RWPE2 (cell line): Measurements from ENCODE around the gene SLC46A3.

Experiments
- ATAC-seq: fragments of 200-7000 bp; cut with Tn5 transposase; 3 replicates; pipeline ENCODE4 v1.9.1; 2021; ENCODE audit warnings: low read depth
- DNase-seq: peaks from one replicate; pipeline ENCODE4 v3.0.0-alpha.2; 2020; ENCODE audit warnings: low spot score
- H3K27ac ChIP-seq: fragments of 450-650 bp; 2 replicates; pipeline ENCODE4 v1.5.1; 2017; ENCODE audit warnings: mild to moderate bottlenecking; ENCODE audit not compliant: poor library complexity, severe bottlenecking
- H3K27me3 ChIP-seq: fragments of 250-450 bp; sonication (Bioruptor Pico); 2 replicates; pipeline ENCODE4 v1.5.1; 2021; ENCODE audit warnings: mild to moderate bottlenecking, moderate library complexity; ENCODE audit not compliant: insufficient read depth, poor library complexity, severe bottlenecking
- H3K36me3 ChIP-seq: fragments of 250-450 bp; sonication (Bioruptor Pico); 2 replicates; pipeline ENCODE4 v1.5.1; 2020; ENCODE audit warnings: low read depth, mild to moderate bottlenecking, moderate library complexity
- H3K4me1 ChIP-seq: fragments of 250-450 bp; sonication (Bioruptor Pico); 2 replicates; pipeline ENCODE4 v1.5.1; 2021; ENCODE audit warnings: mild to moderate bottlenecking, moderate library complexity; ENCODE audit not compliant: insufficient read depth, poor library complexity, severe bottlenecking
- H3K4me3 ChIP-seq: fragments of 250-450 bp; sonication (Bioruptor Pico); 2 replicates; pipeline ENCODE4 v1.5.1; 2021; ENCODE audit warnings: mild to moderate bottlenecking, moderate library complexity; ENCODE audit not compliant: severe bottlenecking
- H3K9me3 ChIP-seq: fragments of 250-450 bp; sonication (Bioruptor Pico); 2 replicates; pipeline ENCODE4 v1.5.1; 2021; ENCODE audit warnings: mild to moderate bottlenecking, moderate library complexity; ENCODE audit not compliant: severe bottlenecking
- TF ChIP-seq, protein P1 (sequence below): fragments of 450-650 bp; IDR thresholded peaks from one replicate; pipeline ENCODE4 v1.5.1; 2017; ENCODE audit warnings: mild to moderate bottlenecking, moderate library complexity; ENCODE audit not compliant: poor library complexity, severe bottlenecking

The SLC46A3 gene

DNA sequence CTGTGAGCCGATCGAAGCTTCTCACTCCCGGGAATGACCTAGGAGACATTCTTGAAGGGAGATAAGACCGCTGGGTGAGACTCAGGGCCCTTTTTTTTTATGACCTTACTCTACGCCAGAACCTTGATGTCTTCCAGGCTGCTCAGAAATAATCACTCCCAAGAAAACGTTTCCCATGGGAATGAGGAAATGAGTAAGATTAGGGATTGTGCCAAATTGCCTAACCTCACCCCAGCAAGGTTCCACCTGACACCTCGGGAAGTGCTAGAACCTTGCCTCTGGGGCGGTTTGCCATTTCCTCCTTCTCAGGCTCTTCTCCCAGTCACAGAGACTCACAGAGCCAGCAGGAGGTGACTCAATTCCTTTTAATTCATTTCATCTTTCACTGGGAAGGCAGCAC, 2.3 kb downstream of the SLC46A3 start:
- no peaks in the 10 kb centered on the region for H3K9me3 ChIP-seq
- ATAC-seq (peak; percentile 69), DNase-seq (peak; percentile 85)
- no peaks in the 10 kb centered on the region for H3K36me3 ChIP-seq
- no peak overlapping the region for H3K4me3 ChIP-seq
- TF ChIP-seq, protein P1, sequence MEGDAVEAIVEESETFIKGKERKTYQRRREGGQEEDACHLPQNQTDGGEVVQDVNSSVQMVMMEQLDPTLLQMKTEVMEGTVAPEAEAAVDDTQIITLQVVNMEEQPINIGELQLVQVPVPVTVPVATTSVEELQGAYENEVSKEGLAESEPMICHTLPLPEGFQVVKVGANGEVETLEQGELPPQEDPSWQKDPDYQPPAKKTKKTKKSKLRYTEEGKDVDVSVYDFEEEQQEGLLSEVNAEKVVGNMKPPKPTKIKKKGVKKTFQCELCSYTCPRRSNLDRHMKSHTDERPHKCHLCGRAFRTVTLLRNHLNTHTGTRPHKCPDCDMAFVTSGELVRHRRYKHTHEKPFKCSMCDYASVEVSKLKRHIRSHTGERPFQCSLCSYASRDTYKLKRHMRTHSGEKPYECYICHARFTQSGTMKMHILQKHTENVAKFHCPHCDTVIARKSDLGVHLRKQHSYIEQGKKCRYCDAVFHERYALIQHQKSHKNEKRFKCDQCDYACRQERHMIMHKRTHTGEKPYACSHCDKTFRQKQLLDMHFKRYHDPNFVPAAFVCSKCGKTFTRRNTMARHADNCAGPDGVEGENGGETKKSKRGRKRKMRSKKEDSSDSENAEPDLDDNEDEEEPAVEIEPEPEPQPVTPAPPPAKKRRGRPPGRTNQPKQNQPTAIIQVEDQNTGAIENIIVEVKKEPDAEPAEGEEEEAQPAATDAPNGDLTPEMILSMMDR: no peak
- H3K27ac ChIP-seq: peak overlapping the region; percentile 69
- H3K4me1 ChIP-seq: peaks cover 30% of the 10 kb centered on the region
- no peaks in the 10 kb centered on the region for H3K27me3 ChIP-seq

DNA sequence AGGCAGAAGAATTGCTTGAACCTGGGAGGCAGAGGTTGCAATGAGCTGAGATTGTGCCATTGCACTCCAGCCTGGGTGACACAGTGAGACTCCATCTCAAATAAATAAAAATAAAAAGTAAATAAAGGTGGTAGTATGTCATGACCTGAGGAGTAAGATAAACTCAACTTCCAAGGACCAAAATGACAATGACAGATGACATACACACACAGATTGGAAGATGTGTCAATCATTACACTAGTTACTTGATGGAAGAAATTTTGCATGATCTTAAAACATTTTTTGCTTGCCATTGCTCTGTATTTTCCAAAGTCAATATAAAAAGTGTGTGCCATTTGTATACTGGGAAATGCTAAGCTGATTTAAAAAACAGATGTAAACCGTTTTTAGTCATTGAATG, 4.1 kb downstream of the SLC46A3 start:
- ATAC-seq (no peak), DNase-seq (no peak)
- Histone ChIP-seq H3K36me3 (no peaks in the 10 kb centered on the region), H3K4me3 (no peak overlapping the region), H3K27me3 (no peaks in the 10 kb centered on the region), H3K9me3 (no peaks in the 10 kb centered on the region), H3K27ac (no peak overlapping the region), H3K4me1 (peaks cover 26% of the 10 kb centered on the region)
- TF ChIP-seq, protein P1: no peak

DNA sequence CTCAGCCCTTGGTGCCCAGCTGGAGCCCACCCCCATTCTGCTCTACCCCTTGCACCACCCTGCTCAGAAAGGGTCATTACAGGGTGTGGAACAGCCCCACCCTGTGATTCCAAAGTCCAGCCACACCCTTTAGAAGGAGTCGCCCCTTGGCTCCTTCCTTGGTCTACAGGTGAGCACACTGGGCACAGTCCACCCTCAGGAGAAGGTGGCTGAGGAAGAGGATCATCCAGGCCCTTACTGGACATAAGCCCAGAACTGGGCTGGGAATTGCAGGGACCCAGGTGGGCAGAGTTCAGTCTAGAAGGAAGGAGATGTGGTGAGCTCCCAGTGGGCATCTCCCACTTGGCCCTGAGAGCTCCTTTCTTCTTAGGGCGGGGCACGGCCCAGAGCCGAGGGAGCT, 8.6 kb downstream of the SLC46A3 start:
- Histone ChIP-seq H3K36me3 (no peaks in the 10 kb centered on the region), H3K4me3 (no peak overlapping the region), H3K27ac (no peak overlapping the region), H3K27me3 (no peaks in the 10 kb centered on the region), H3K4me1 (no peaks in the 10 kb centered on the region), H3K9me3 (no peaks in the 10 kb centered on the region)
- no peak for ATAC-seq
- TF ChIP-seq, protein P1: no peak
- DNase-seq: no peak

DNA sequence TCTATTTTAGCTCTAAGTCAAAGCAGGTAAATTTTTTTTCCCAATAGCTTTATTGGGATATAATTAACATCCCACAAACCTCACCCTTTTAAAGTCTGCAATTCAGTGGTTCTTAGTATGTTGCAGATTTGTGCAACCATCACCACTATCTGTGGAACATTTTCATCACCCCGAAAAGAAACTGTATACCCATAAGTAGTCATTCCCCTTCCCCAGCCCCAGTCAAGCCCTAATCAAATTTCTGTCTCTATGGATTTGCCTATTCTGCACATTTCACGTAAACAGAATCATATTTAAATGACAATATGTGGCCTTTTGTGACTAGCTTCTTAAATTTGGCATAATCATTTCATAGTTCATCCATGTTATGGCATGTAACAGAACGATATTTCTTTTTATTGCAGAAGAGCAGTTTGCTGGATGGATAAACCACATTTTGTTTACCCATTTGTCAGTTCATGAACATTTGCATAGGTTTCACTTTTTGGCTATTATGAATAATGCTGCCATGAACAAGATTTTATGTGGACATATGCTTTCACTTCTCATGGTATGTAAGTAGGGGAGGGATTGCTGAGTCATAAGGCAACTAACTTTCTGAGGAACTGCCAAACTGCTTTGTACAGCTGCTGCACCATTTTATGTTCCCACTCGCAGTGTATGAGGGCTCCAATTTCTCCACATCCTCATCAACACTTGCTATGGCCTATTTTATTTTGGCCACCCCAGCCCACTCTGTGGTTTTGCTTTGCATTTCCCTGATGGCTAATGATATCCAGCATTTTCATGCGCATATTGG, 10.9 kb downstream of the SLC46A3 start:
- Histone ChIP-seq H3K27ac (no peak overlapping the region), H3K27me3 (no peaks in the 10 kb centered on the region), H3K9me3 (no peaks in the 10 kb centered on the region), H3K36me3 (no peaks in the 10 kb centered on the region), H3K4me1 (no peaks in the 10 kb centered on the region), H3K4me3 (no peak overlapping the region)
- TF ChIP-seq, protein P1: no peak
- ATAC-seq (peak; percentile 73; the same call in 2 of the 3 replicates), DNase-seq (no peak)

DNA sequence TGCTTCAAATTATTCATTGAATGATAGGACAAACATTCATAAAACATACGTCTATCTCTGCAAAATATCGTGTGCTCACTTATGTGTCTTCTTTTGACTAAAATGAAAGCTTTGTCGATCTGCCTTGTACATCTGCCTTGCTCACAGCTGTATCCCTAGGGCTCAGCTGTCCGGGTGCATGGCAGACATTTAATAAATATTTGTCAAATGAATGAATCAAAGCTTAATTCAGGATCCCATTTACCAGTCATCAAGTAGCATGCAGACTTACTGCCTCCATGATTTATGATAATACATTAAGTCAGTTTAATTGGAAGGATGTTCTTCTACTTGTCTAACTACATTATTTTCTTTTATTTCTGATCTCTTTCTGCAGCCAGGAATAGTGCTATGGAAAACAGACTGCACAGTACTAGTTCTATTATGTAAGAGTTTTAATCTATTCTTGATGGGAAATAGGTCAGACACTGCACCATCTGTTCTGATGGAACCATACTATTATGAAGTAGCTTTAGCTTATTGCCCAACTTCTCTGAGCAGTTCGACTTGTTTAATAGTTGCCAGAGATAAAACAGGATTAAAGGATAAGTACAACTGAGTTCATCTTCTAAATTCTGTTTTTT, 13.2 kb downstream of the SLC46A3 start:
- Histone ChIP-seq H3K27me3 (no peaks in the 10 kb centered on the region), H3K36me3 (0 out of 2 replicates have a peak, but pooled peaks cover 3% of the 10 kb centered on the region), H3K4me1 (no peaks in the 10 kb centered on the region), H3K4me3 (no peak overlapping the region), H3K27ac (no peak overlapping the region), H3K9me3 (no peaks in the 10 kb centered on the region)
- ATAC-seq: no peak
- TF ChIP-seq, protein P1: no peak
- DNase-seq: no peak
